Activated naive CD4-positive, alpha-beta T cell treated with anti-CD3 and anti-CD28 coated beads, Interleukin-2, amount 50 U/mL, for 24 hours (primary cell): ENCODE data around the gene PCDHGC5.

ENCODE experiments used
- H3K27ac Mint-ChIP-seq: one replicate; pipeline ENCODE4 v1.8.0; 2021; ENCODE audit warnings: mild to moderate bottlenecking, mixed read lengths
- H3K27me3 Mint-ChIP-seq: one replicate; pipeline ENCODE4 v1.8.0; 2021; ENCODE audit warnings: mixed read lengths
- H3K36me3 Mint-ChIP-seq: one replicate; pipeline ENCODE4 v1.8.0; 2021; ENCODE audit warnings: mixed read lengths
- H3K4me1 Mint-ChIP-seq: one replicate; pipeline ENCODE4 v1.8.0; 2021; ENCODE audit warnings: mixed read lengths
- H3K4me3 Mint-ChIP-seq: one replicate; pipeline ENCODE4 v1.8.0; 2021; ENCODE audit warnings: mild to moderate bottlenecking, mixed read lengths
- H3K9me3 Mint-ChIP-seq: one replicate; pipeline ENCODE4 v1.8.0; 2021; ENCODE audit warnings: mixed read lengths

PCDHGC5 gene

DNA sequence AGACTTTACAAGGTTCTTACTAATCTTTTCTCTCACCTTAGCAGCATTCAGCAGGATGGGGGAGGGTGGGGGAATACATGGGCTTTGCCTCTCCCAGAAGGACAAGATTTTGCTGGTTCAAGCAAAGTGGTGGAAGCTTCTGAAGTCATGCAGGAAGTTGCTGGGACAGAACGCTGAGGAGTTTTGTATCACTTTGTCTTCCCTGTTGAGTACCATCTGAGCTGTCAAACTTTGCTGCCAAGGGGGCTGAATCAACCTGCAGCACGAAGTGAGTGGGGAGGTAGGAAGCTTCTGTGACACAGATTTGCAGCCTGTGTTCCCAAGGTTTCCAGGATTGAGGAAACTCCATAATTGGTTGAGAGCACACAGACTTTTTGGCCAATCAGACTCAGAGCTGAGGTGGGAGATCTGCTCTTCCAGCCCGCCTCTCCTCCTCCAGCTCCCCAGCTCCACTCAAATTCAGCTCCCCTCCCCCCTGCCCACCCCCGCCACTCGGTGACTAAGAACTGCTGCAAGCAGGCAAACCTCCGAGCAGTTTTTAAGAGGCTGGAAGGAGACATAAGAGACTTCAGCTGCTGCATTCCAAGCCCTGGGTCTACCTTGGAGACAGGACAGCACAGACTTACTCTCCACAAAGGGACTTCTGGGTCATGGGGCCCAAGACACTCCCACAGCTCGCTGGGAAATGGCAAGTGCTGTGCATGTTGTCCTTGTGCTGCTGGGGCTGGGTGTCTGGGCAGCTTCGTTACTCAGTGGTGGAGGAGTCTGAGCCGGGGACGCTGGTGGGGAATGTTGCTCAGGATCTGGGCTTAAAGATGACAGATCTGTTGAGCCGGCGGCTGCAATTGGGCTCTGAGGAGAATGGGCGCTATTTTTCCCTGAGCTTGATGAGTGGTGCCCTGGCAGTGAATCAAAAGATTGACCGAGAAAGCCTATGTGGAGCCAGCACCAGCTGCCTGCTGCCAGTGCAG lies at the start of gene PCDHGC5:
TSS of gene PCDHGC5 (plus strand) at position 491 of the 971 bp plus-strand sequence. CDS start at position 651, 160 bp downstream.
- peaks cover 63% of the 10 kb centered on the region for H3K27me3 Mint-ChIP-seq
- H3K9me3 Mint-ChIP-seq, result no peaks in the 10 kb centered on the region
- no peak within 1 kb of the TSS for H3K27ac Mint-ChIP-seq
- H3K36me3 Mint-ChIP-seq, result no peaks in the 10 kb centered on the region
- no peak within 1 kb of the TSS for H3K4me3 Mint-ChIP-seq
- peaks cover 18% of the 10 kb centered on the region for H3K4me1 Mint-ChIP-seq

DNA sequence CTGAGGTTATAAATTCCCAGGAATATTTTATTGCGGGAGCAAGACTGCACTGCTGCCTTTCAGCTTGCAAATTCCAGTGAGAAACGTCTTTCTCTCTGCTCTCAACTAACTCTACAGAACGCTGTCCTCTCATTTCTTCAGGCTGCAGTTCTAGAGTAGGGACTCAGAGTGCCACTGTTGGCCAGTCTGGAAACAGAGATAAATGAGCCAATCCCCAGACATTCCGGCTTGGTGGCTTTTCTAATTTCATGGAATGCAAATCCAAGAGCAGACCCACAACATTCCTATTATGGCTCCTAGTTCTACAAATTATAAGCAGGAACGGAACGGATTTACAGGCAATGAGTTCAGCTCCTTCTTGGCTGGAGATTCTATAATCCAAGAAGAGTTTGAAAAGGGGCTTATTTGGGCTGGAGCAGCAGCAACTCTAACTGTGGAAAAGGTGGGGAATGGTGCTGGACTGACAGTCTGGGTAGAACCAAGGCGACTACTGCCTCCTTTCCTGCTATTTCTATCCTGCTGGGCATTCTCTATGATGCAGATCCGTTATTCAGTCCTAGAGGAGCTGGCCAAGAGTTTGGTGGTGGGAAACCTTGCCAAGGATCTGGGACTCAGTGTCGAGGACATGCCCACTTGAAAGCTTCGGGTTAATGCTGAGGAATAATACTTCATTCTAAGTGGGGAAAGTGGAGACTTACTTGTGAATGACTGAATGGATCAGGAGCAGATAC lies 49.3 kb upstream of the PCDHGC5 start:
- Mint-ChIP-seq H3K36me3 (peaks cover 1% of the 10 kb centered on the region), H3K27me3 (peaks cover 21% of the 10 kb centered on the region), H3K4me3 (no peak overlapping the region), H3K9me3 (peaks cover 17% of the 10 kb centered on the region), H3K4me1 (no peaks in the 10 kb centered on the region), H3K27ac (no peak overlapping the region)

DNA sequence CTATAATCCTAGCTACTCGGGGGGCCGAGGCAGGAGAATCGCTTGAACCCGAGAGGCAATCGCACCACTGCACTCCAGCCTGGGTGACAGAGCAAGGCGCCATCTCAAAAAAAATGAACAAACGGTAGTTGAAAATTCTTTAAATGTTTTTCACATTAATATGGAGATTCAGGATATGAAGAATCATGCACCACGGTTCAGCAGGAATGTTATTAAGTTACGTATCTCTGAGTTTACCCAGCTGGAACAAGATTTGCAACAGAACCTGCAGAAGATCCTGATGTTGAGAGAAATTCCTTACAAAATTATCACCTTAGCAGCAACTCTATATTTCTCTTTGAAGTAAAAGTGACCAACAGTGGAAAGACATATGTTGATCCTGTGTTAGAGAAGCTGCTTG lies 48.5 kb upstream of the PCDHGC5 start:
- Mint-ChIP-seq H3K36me3 (no peaks in the 10 kb centered on the region), H3K4me3 (no peak overlapping the region), H3K27me3 (peaks cover 22% of the 10 kb centered on the region), H3K9me3 (peaks cover 12% of the 10 kb centered on the region), H3K27ac (no peak overlapping the region), H3K4me1 (no peaks in the 10 kb centered on the region)

DNA sequence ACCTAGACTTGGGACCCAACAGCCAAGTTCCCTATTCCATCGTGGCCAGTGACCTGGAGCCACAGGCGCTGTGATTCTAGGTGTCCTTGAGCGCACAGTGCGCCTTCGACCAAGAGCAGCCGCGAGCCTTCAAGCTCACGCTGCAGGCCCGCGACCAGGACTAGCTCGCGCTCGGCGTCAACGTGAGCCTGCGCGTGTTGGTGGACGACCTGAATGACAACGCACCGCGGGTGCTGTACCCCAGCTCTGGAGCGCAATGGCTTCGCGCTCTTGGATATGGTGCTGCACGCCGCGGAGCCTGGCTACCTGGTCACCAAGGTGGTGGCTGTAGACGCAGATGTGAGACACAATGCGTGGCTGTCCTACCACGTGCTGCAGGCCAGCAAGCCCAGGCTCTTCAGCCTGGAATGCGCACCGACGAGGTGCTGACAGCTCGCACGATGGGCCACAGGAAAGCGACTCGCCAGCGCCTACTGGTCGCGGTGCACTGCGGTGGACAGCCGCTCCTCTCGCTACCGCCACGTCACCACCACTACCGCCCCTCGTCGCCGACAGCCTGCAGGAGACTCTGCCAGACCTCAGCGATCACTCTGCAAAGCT lies 47.2 kb upstream of the PCDHGC5 start:
- H3K27me3 Mint-ChIP-seq, result peaks cover 23% of the 10 kb centered on the region

DNA sequence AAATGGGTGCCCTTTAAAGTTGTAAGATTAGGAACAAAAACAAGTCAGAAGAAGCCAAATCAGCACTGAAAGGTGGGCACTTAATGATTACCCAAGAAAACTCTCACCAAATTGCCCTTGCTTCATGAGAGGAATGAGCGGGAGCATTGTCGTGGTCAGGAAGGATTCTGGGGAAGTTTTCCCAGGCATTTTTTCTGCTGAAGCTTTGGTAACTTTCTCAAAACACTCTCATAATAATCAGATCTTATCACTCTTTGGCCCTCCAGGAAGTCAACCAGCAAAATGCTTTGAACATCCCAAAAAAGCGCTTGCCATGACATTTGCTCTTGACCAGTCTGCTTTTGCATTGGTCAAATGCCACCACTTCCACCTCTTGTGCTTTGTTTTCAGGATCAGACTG lies 23.5 kb upstream of the PCDHGC5 start:
- no peak overlapping the region for H3K27ac Mint-ChIP-seq
- peaks cover 20% of the 10 kb centered on the region for H3K27me3 Mint-ChIP-seq
- peaks cover 4% of the 10 kb centered on the region for H3K36me3 Mint-ChIP-seq
- H3K4me1 Mint-ChIP-seq, result no peaks in the 10 kb centered on the region
- H3K9me3 Mint-ChIP-seq, result no peaks in the 10 kb centered on the region
- H3K4me3 Mint-ChIP-seq, result no peak overlapping the region

More for the DNA sequence above, 47.2 kb upstream of the PCDHGC5 start:
- H3K4me1 Mint-ChIP-seq, result no peaks in the 10 kb centered on the region
- peaks cover 10% of the 10 kb centered on the region for H3K9me3 Mint-ChIP-seq
- no peak overlapping the region for H3K4me3 Mint-ChIP-seq
- H3K36me3 Mint-ChIP-seq, result no peaks in the 10 kb centered on the region
- H3K27ac Mint-ChIP-seq, result no peak overlapping the region

DNA sequence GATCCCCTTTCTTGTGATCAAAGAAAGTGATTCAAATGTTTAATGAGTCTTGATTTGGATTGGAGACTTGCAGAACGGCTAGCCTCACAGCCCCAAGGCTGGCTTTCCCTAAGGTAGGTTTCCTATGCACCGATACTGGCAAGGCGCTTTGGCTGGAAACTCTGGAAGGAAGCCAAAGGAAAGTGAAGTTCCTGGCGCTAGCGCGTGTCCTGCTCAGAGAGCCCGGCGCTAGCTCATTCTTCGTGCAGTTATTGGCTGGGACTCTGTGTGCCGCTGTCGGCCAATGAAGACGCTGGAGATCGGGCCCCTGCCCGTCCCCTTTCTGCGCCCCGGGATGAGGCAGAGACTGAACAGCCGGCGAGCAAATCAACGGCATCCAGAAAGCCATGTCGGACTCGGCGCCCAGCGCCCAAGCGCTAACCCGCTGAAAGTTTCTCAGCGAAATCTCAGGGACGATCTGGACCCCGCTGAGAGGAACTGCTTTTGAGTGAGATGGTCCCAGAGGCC lies 13.2 kb upstream of the PCDHGC5 start, which contains the start of gene PCDHGC3:
TSS of gene PCDHGC3 (plus strand) at position 342 of the 507 bp plus-strand sequence. CDS start at position 493, 151 bp downstream.
- H3K36me3 Mint-ChIP-seq, result peaks cover 2% of the 10 kb centered on the region
- peak within 1 kb of the TSS; percentile 94 for H3K4me3 Mint-ChIP-seq
- no peaks in the 10 kb centered on the region for H3K9me3 Mint-ChIP-seq
- H3K27me3 Mint-ChIP-seq, result peaks cover 47% of the 10 kb centered on the region
- H3K27ac Mint-ChIP-seq, result peak within 1 kb of the TSS; percentile 38
- peaks cover 28% of the 10 kb centered on the region for H3K4me1 Mint-ChIP-seq

DNA sequence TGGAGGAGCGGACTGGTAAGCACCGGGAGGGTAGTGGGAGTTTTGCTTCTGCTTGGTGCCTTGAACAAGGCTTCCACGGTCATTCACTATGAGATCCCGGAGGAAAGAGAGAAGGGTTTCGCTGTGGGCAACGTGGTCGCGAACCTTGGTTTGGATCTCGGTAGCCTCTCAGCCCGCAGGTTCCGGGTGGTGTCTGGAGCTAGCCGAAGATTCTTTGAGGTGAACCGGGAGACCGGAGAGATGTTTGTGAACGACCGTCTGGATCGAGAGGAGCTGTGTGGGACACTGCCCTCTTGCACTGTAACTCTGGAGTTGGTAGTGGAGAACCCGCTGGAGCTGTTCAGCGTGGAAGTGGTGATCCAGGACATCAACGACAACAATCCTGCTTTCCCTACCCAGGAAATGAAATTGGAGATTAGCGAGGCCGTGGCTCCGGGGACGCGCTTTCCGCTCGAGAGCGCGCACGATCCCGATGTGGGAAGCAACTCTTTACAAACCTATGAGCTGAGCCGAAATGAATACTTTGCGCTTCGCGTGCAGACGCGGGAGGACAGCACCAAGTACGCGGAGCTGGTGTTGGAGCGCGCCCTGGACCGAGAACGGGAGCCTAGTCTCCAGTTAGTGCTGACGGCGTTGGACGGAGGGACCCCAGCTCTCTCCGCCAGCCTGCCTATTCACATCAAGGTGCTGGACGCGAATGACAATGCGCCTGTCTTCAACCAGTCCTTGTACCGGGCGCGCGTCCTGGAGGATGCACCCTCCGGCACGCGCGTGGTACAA lies 12.6 kb upstream of the PCDHGC5 start:
- Mint-ChIP-seq H3K4me3 (peak overlapping the region; percentile 94), H3K27me3 (peaks cover 49% of the 10 kb centered on the region), H3K9me3 (no peaks in the 10 kb centered on the region), H3K27ac (peak overlapping the region; percentile 38), H3K4me1 (peaks cover 28% of the 10 kb centered on the region), H3K36me3 (peaks cover 2% of the 10 kb centered on the region)

DNA sequence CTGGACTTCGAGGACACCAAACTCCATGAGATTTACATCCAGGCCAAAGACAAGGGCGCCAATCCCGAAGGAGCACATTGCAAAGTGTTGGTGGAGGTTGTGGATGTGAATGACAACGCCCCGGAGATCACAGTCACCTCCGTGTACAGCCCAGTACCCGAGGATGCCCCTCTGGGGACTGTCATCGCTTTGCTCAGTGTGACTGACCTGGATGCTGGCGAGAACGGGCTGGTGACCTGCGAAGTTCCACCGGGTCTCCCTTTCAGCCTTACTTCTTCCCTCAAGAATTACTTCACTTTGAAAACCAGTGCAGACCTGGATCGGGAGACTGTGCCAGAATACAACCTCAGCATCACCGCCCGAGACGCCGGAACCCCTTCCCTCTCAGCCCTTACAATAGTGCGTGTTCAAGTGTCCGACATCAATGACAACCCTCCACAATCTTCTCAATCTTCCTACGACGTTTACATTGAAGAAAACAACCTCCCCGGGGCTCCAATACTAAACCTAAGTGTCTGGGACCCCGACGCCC lies 11.8 kb upstream of the PCDHGC5 start:
- peaks cover 49% of the 10 kb centered on the region for H3K27me3 Mint-ChIP-seq
- H3K4me3 Mint-ChIP-seq, result peak overlapping the region; percentile 94
- no peak overlapping the region for H3K27ac Mint-ChIP-seq
- H3K36me3 Mint-ChIP-seq, result peaks cover 2% of the 10 kb centered on the region
- H3K4me1 Mint-ChIP-seq, result peaks cover 28% of the 10 kb centered on the region
- no peaks in the 10 kb centered on the region for H3K9me3 Mint-ChIP-seq

DNA sequence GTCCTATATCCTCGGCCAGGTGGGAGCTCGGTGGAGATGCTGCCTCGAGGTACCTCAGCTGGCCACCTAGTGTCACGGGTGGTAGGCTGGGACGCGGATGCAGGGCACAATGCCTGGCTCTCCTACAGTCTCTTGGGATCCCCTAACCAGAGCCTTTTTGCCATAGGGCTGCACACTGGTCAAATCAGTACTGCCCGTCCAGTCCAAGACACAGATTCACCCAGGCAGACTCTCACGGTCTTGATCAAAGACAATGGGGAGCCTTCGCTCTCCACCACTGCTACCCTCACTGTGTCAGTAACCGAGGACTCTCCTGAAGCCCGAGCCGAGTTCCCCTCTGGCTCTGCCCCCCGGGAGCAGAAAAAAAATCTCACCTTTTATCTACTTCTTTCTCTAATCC lies 11.1 kb upstream of the PCDHGC5 start:
- Mint-ChIP-seq H3K27me3 (peaks cover 55% of the 10 kb centered on the region), H3K4me1 (peaks cover 28% of the 10 kb centered on the region), H3K27ac (no peak overlapping the region), H3K9me3 (no peaks in the 10 kb centered on the region), H3K36me3 (peaks cover 2% of the 10 kb centered on the region), H3K4me3 (no peak overlapping the region)

DNA sequence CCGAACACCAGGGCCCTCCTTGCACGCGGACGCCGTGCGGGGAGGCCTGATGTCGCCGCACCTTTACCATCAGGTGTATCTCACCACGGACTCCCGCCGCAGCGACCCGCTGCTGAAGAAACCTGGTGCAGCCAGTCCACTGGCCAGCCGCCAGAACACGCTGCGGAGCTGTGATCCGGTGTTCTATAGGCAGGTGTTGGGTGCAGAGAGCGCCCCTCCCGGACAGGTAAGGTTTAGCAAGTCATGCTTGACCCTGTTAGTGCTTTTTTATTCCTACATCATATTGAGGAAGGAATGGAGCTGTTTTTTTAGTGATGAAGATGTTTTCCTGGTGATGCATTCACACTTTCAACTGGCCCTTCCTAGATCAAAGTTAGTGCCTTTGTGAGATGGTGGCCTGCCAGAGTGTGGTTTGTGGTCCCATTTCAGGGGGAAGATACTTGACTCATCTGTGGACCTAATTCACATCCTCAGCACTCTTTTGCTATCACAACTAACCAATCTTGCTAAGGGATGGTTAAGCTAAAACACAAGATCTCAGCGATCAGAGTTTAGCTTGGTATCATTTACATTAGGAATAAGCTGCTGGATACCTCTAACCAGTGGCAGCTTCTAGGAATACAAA lies 10.4 kb upstream of the PCDHGC5 start:
- Mint-ChIP-seq H3K9me3 (no peaks in the 10 kb centered on the region), H3K4me1 (peaks cover 28% of the 10 kb centered on the region), H3K4me3 (no peak overlapping the region), H3K27ac (no peak overlapping the region), H3K27me3 (peaks cover 58% of the 10 kb centered on the region), H3K36me3 (peaks cover 2% of the 10 kb centered on the region)

DNA sequence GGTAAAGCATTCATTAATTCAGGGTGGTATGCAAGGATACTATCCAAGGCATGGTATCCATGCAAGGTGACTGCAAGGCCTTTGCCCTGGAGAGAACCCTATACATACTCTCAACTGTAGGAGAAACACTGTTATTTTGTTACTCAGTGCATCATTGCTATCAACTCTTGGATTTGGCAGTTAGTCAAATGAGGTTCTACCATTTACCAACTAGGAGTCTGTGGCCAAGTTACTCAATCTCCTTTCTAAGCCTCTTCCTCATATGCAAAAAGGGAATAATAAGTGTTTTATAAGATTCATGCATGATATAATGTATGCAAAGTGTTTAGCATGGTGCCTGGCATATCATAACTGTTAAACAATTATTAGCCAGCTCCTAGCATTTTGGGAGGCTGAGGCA lies 9.1 kb upstream of the PCDHGC5 start:
- Mint-ChIP-seq H3K4me3 (no peak overlapping the region), H3K4me1 (peaks cover 35% of the 10 kb centered on the region), H3K36me3 (peaks cover 2% of the 10 kb centered on the region), H3K9me3 (no peaks in the 10 kb centered on the region), H3K27me3 (peaks cover 68% of the 10 kb centered on the region), H3K27ac (no peak overlapping the region)

DNA sequence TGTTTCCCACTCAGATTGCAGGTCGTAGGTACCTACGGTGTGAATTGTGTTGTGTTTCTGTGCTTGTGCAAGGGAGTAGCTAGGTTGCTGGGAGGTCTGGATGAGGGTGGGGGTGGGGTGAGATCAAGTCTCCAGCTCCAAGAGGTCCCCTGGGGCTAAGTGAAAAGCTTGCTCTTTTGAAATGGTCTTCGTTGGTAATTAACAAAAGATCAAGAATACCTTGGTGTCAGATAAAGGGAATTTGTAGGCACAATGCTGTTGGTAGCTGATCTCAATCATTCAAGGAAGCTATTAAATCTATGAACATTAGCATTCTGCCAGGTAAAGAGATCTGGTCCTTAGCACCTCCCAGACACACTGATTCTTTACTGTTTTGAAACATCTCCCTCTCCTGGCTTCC lies 5.0 kb upstream of the PCDHGC5 start:
- H3K4me3 Mint-ChIP-seq, result no peak overlapping the region
- peaks cover 58% of the 10 kb centered on the region for H3K27me3 Mint-ChIP-seq
- no peaks in the 10 kb centered on the region for H3K9me3 Mint-ChIP-seq
- H3K27ac Mint-ChIP-seq, result no peak overlapping the region
- no peaks in the 10 kb centered on the region for H3K36me3 Mint-ChIP-seq
- H3K4me1 Mint-ChIP-seq, result peaks cover 14% of the 10 kb centered on the region

DNA sequence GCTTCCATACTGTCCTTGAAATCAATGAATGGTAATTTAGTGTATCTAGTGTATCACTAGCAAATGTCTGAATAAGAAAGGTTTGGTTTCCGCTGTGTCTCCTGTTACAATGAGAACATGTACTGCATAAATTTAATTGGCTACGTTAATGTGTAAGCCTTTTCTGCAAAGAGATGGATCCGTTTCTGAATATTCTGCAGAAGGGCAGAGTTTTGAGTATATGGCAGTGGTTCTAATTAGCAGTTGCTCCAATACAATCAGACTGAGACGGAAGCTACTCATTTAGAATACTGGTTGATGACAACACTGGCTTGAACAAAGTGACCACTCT lies 4.6 kb upstream of the PCDHGC5 start:
- Mint-ChIP-seq H3K9me3 (no peaks in the 10 kb centered on the region), H3K27me3 (peaks cover 60% of the 10 kb centered on the region), H3K27ac (no peak overlapping the region), H3K4me1 (peaks cover 14% of the 10 kb centered on the region), H3K4me3 (peak overlapping the region; percentile 1), H3K36me3 (no peaks in the 10 kb centered on the region)

DNA sequence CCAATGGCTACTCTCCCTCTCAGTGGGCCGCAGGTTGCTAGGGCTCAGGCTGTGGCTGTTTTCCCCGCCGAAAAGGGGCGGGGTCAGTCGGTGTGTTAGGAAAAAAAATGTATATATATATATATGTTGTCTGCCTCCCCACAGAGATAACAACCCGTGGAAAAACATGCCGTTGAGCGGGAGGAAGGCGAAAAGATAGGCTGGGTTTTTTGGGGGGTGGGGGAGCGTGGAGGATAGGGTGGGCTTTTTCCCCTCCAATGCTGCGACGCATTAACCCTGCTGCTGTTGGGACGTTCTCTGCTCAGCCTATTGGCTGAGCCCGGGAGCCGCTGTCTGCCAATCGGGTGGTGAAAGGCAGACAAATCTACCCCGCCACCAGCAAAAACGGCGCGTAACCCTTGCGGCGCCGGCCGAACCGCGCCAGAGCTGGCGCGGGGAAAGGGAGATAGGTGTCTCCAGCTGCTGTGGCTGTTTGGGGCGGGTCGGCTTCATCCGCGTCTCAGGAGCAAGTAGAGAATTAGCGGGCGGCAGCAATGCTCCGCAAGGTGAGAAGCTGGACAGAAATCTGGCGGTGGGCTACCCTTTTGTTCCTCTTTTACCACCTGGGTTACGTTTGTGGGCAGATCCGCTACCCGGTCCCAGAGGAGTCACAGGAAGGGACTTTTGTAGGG lies 4.1 kb upstream of the PCDHGC5 start, which contains the start of gene PCDHGC4:
TSS of gene PCDHGC4 (plus strand) at position 390 of the 671 bp plus-strand sequence. CDS start at position 534, 144 bp downstream.
- Mint-ChIP-seq H3K4me1 (peaks cover 14% of the 10 kb centered on the region), H3K27ac (no peak within 1 kb of the TSS), H3K9me3 (no peaks in the 10 kb centered on the region), H3K4me3 (peak within 1 kb of the TSS; percentile 61), H3K36me3 (no peaks in the 10 kb centered on the region), H3K27me3 (peaks cover 60% of the 10 kb centered on the region)
